IPS-18a (cell line): ENCODE results near the gene HECA.
"Not testable (repeated sequence)": the region's sequence is repeated elsewhere in the genome, so short reads cannot be mapped to it uniquely, and the experiment has no call there.

Experiments used
- H3K27ac ChIP-seq: one replicate; pipeline ENCODE4 v1.5.1; 2013; ENCODE audit warnings: low read length
- H3K27me3 ChIP-seq: one replicate; pipeline ENCODE4 v1.6.1; 2013; ENCODE audit warnings: mild to moderate bottlenecking, low read length; ENCODE audit not compliant: control insufficient read depth, insufficient read depth
- H3K36me3 ChIP-seq: one replicate; pipeline ENCODE4 v1.6.1; 2013; ENCODE audit warnings: low read depth, low read length; ENCODE audit not compliant: control insufficient read depth
- H3K4me1 ChIP-seq: one replicate; pipeline ENCODE4 v1.6.1; 2013; ENCODE audit warnings: low read depth, low read length; ENCODE audit not compliant: control insufficient read depth
- H3K4me3 ChIP-seq: one replicate; pipeline ENCODE4 v1.5.1; 2013; ENCODE audit warnings: low read length
- H3K9ac ChIP-seq: one replicate; pipeline ENCODE4 v1.6.1; 2013; ENCODE audit warnings: mild to moderate bottlenecking, low read length, moderate library complexity
- H3K9me3 ChIP-seq: one replicate; pipeline ENCODE4 v1.6.1; 2013; ENCODE audit warnings: low read depth, low read length; ENCODE audit not compliant: control insufficient read depth

Gene HECA

GRCh38 chr6:139119552-139119951, 15.3 kb upstream of the HECA start:
- no peak overlapping the region for H3K27ac ChIP-seq
- no peaks in the 10 kb centered on the region for H3K27me3 ChIP-seq
- no peak overlapping the region for H3K9ac ChIP-seq
- H3K36me3 ChIP-seq: no peaks in the 10 kb centered on the region
- H3K9me3 ChIP-seq: no peaks in the 10 kb centered on the region
- H3K4me3 ChIP-seq: no peak overlapping the region
- H3K4me1 ChIP-seq: no peaks in the 10 kb centered on the region

- H3K9me3 ChIP-seq, H3K27me3 ChIP-seq, H3K9ac ChIP-seq, H3K4me3 ChIP-seq, H3K4me1 ChIP-seq, H3K36me3 ChIP-seq, H3K27ac ChIP-seq: not testable (repeated sequence)
Observed at GRCh38 chr6:139122823-139123222, 12.1 kb upstream of the HECA start.

DNA sequence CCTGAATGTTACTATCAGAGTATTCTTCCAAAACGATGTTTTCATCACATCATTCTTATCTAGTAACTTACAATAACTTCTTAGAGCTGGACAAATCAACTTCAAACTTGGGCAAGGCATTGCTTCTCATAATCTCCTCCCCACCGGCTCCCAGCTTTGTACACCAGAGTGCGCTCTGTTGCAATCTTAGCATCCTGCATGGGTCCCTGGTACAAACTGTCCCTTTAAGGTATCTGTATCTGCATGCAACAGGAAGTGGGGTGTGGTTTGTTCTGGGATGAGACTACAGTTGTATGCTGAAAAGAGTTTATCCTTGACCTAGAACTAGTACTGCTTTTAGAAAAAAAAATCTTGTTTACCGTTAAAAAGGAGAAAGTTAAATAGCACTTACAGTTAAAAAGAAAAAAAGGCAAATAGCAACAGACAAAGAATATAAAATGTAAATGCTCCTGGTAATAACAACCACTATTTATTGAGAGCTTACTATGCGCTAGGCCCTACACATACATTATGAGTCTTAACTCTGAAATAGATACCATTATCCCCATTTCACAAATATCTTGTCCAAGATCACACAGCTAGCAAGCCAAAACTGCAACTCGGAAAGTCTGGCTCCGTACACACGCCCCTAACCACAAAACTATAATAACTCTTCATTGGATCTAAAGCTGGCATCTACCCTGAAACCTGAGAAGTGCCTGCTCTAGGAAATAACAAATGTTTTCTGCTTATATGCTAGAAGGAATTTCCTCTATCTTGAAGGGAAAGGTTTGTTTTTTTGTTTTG, 9.8 kb upstream of the HECA start:
- no peak overlapping the region for H3K4me3 ChIP-seq
- no peak overlapping the region for H3K27ac ChIP-seq
- no peak overlapping the region for H3K9ac ChIP-seq
- H3K27me3 ChIP-seq: no peaks in the 10 kb centered on the region
- peaks cover 4% of the 10 kb centered on the region for H3K4me1 ChIP-seq
- no peaks in the 10 kb centered on the region for H3K36me3 ChIP-seq
- no peaks in the 10 kb centered on the region for H3K9me3 ChIP-seq

DNA sequence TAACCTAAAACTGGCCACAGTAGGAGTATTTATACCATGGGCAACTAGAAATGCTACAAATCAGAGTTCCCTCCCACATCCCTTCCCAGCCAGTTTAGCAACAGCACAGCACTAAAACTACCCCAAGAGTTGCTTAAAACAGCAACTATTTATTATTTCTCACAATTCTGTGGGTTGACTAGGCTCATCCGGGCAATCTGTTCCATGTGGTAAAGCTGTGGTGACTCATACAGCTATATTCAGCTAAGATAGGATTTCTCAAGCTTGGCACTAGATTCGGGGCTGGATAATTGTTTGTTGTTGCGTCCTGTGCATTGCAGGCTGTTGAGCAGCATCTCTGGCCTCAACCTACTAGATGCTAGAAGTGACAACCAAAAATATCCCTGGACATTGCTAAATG, 8.6 kb upstream of the HECA start:
- H3K4me3 ChIP-seq: no peak overlapping the region
- no peak overlapping the region for H3K9ac ChIP-seq
- H3K27me3 ChIP-seq: no peaks in the 10 kb centered on the region
- peaks cover 4% of the 10 kb centered on the region for H3K4me1 ChIP-seq
- H3K36me3 ChIP-seq: no peaks in the 10 kb centered on the region
- H3K9me3 ChIP-seq: no peaks in the 10 kb centered on the region
- no peak overlapping the region for H3K27ac ChIP-seq

GRCh38 chr6:139126931-139127330, 7.9 kb upstream of the HECA start:
- Histone ChIP-seq H3K27ac (no peak overlapping the region), H3K4me3 (no peak overlapping the region)

GRCh38 chr6:139129284-139129683, 5.6 kb upstream of the HECA start:
- H3K4me3 ChIP-seq: no peak overlapping the region
- no peaks in the 10 kb centered on the region for H3K27me3 ChIP-seq
- H3K9ac ChIP-seq: no peak overlapping the region
- no peaks in the 10 kb centered on the region for H3K9me3 ChIP-seq
- peaks cover 4% of the 10 kb centered on the region for H3K4me1 ChIP-seq
- H3K36me3 ChIP-seq: no peaks in the 10 kb centered on the region
- no peak overlapping the region for H3K27ac ChIP-seq

More at GRCh38 chr6:139126931-139127330, 7.9 kb upstream of the HECA start:
- H3K9ac ChIP-seq: no peak overlapping the region
- no peaks in the 10 kb centered on the region for H3K36me3 ChIP-seq
- no peaks in the 10 kb centered on the region for H3K27me3 ChIP-seq
- no peaks in the 10 kb centered on the region for H3K9me3 ChIP-seq
- H3K4me1 ChIP-seq: peaks cover 4% of the 10 kb centered on the region

- H3K4me1 ChIP-seq: no peaks in the 10 kb centered on the region
- no peak overlapping the region for H3K9ac ChIP-seq
- no peak overlapping the region for H3K27ac ChIP-seq
- H3K9me3 ChIP-seq: no peaks in the 10 kb centered on the region
- H3K4me3 ChIP-seq: no peak overlapping the region
- no peaks in the 10 kb centered on the region for H3K36me3 ChIP-seq
- H3K27me3 ChIP-seq: peaks cover 11% of the 10 kb centered on the region
Observed at GRCh38 chr6:139131736-139132280, 3.1 kb upstream of the HECA start.

- H3K27ac ChIP-seq: no peak overlapping the region
- H3K4me3 ChIP-seq: no peak overlapping the region
- H3K9ac ChIP-seq: no peak overlapping the region
Observed at GRCh38 chr6:139133262-139134063, 1.4 kb upstream of the HECA start.

DNA sequence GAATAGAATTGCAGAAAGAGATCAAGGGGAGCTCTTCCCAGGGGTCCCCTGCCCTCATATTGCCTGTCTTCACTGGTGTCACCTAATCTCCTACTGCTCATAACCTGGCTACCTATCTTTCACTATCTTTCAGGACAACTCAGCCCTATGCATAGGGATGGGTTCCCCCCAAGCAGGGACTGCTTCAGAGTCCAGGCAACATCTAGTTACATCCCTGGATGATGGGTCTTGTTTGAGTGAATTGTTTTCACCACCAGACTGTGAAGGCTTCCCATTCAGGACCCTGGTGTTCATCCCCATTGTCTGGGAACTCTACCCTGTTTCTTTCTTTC, 850 bp upstream of the HECA start:
- Histone ChIP-seq H3K9me3 (no peaks in the 10 kb centered on the region), H3K36me3 (no peaks in the 10 kb centered on the region), H3K4me1 (peaks cover 2% of the 10 kb centered on the region), H3K4me3 (no peak overlapping the region), H3K9ac (no peak overlapping the region), H3K27ac (no peak overlapping the region), H3K27me3 (peaks cover 14% of the 10 kb centered on the region)

More at GRCh38 chr6:139133262-139134063, 1.4 kb upstream of the HECA start:
- Histone ChIP-seq H3K4me1 (peaks cover 2% of the 10 kb centered on the region), H3K9me3 (no peaks in the 10 kb centered on the region), H3K36me3 (no peaks in the 10 kb centered on the region), H3K27me3 (peaks cover 14% of the 10 kb centered on the region)

DNA sequence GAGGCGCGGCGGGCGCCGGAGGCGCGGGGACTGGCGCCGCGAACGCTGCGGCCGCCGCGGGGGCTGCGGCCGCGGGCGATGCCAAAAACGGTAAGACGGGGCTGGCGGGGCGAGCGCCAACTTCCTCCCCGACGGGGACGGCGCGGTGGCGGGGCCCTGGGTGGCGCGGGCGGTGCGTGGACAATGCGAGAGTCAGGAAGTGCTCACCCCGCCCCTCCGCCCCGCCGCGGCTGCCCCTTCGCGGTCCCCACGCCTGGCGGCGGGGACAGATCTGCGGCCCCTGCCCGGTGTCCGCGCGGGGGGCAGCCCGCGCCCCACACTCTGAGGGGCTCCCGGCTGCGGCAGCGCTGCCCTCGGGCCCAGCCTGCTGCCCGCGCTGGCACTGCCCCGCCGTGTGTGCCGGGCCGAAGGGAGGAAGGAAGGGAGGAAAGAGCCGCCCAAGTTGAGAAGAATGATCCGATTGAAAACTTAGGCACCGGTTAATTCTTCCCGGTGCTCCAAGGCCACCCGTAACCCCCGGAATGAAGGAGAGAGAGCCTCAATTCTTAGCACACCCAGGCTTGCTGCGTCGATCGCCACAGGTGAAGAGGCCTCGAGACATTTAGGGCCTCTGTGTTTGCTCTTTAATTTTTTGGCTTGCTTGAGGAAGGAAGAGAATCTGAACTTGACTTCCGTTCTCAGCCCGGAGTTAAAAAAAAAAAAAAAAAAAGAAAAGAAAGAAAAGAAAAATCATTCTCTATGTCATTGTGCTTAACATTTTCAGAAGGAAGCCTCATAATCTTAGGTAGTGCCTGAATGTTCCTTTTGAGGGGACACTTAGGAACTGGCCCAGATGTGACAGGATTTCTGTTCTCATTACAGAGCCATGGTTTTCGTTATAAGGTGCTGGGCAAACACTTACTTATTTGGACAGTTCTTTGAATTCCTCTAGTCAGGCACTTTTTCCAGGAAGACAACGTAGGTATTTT, 982 bp downstream of the HECA start:
- H3K4me3 ChIP-seq: peak overlapping the region; percentile 76
- no peaks in the 10 kb centered on the region for H3K36me3 ChIP-seq
- H3K9ac ChIP-seq: peak overlapping the region; percentile 44
- H3K9me3 ChIP-seq: no peaks in the 10 kb centered on the region
- peaks cover 2% of the 10 kb centered on the region for H3K4me1 ChIP-seq
- H3K27ac ChIP-seq: no peak overlapping the region
- peaks cover 14% of the 10 kb centered on the region for H3K27me3 ChIP-seq

DNA sequence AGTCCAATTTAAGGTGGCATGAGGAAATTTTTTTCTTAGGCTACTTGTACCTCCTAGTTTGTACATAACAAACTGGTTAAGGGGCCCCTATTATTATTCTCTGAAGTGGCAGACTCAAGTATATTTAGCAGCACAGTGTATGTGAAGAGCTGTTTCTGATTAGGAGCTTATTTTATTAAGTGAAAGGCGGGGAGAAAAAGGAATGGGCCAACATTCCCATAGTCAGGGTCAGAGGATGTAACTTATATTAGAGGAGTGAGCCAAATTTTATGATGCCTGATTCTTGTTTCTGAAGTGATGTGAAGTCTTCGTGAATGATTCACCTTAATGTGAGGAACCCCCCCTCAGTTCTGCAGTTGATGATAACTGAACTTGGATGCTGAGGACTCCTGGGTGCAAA, 2.8 kb downstream of the HECA start:
- H3K4me1 ChIP-seq: peaks cover 2% of the 10 kb centered on the region
- H3K36me3 ChIP-seq: no peaks in the 10 kb centered on the region
- no peak overlapping the region for H3K4me3 ChIP-seq
- H3K9me3 ChIP-seq: no peaks in the 10 kb centered on the region
- peaks cover 14% of the 10 kb centered on the region for H3K27me3 ChIP-seq
- H3K9ac ChIP-seq: no peak overlapping the region
- no peak overlapping the region for H3K27ac ChIP-seq
